ENCODE data around the gene THNSL1. TPM values are rescaled to one million over a fixed set of nuclear protein-coding genes. Genes with fewer than 3 reads are reported as not detected.

The THNSL1 gene
- polyA plus RNA-seq, 1 of the 3 experiments (the other 2 are of a cell fraction): 1.3 TPM

DNA sequence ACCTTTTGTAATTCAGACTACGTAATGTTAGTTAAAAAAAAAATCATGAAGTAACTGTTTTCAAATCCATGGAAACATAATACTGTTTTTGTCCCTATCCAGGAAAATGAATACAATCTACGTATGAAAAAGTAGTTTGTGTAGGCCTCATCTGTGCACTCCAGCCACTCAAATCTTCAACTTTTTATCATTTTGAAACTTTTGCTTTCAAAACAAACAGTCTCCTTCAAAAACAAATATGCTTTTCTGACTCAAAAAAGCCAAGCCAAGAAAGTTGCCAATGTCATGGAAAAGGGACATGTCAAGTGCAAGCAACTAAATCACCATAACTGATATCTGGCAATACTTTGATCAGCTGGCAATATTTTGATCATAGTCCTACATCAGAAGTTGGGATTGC is 13.1 kb downstream of the THNSL1 start:
- no peak overlapping the region for H3K27ac ChIP-seq (ENCODE audit: low read depth in 2 of 2, low read length in 1 of 2)
- peaks cover 0 to 7% of the 10 kb centered on the region in 2 experiments for H3K36me3 ChIP-seq (replicated peaks in 1 of 2; ENCODE audit: control insufficient read depth in 1 of 2, insufficient read depth in 2 of 2, low read length in 1 of 2)
- ChIA-PET POLR2A (no interaction called here), CTCF (interaction anchor here (1.2 kb wide), 1 partner anchor 12 kb away, joined by 3 read pairs; no protein-coding TSS in a partner anchor)
- no peaks in the 10 kb centered on the region for H4K20me1 ChIP-seq (ENCODE audit: insufficient read depth)
- WGBS (ENCODE audit: low lambda C conversion rate): 95% methylated on average over 2 of the region's 2 CpGs
- no peak overlapping the region for H3K9ac ChIP-seq
- no peak overlapping the region for H2AFZ ChIP-seq (ENCODE audit: low read depth)
- H3K9me3 ChIP-seq: no peaks in the 10 kb centered on the region
- no peaks in the 10 kb centered on the region for H3K4me1 ChIP-seq (ENCODE audit: control insufficient read depth in 1 of 2, insufficient read depth in 2 of 2, low read depth in 1 of 2, low read length in 1 of 2)
- TF ChIP-seq GATA2 (CRISPR knock-in tag; IDR thresholded peaks at IDR 0.05) (no peak), JUND (IDR thresholded peaks at IDR 0.05) (no peak), MXI1 (IDR thresholded peaks at IDR 0.05; ENCODE audit: low read depth, low read length) (no peak), GABPA (IDR thresholded peaks at IDR 0.05; ENCODE audit: low read depth) (no peak), NRF1 (IDR thresholded peaks at IDR 0.05; ENCODE audit: low read depth, low read length) (no peak), TEAD4 (IDR thresholded peaks at IDR 0.05; ENCODE audit: borderline replicate concordance, insufficient read depth) (no peak), FOXJ3 (CRISPR knock-in tag; IDR thresholded peaks at IDR 0.05) (no peak), ELF1 (IDR thresholded peaks at IDR 0.05) (no peak)
- TF ChIP-seq, protein P1, sequence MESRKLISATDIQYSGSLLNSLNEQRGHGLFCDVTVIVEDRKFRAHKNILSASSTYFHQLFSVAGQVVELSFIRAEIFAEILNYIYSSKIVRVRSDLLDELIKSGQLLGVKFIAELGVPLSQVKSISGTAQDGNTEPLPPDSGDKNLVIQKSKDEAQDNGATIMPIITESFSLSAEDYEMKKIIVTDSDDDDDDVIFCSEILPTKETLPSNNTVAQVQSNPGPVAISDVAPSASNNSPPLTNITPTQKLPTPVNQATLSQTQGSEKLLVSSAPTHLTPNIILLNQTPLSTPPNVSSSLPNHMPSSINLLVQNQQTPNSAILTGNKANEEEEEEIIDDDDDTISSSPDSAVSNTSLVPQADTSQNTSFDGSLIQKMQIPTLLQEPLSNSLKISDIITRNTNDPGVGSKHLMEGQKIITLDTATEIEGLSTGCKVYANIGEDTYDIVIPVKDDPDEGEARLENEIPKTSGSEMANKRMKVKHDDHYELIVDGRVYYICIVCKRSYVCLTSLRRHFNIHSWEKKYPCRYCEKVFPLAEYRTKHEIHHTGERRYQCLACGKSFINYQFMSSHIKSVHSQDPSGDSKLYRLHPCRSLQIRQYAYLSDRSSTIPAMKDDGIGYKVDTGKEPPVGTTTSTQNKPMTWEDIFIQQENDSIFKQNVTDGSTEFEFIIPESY (IDR thresholded peaks at IDR 0.05; ENCODE audit: borderline replicate concordance, low read depth): no peak
- TF ChIP-seq, protein P2, sequence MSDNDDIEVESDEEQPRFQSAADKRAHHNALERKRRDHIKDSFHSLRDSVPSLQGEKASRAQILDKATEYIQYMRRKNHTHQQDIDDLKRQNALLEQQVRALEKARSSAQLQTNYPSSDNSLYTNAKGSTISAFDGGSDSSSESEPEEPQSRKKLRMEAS (IDR thresholded peaks at IDR 0.05; ENCODE audit: low read depth): no peak
- H3K4me3 ChIP-seq (ENCODE audit: low read depth in 2 of 2, low read length in 1 of 2): no peak overlapping the region
- no peaks in the 10 kb centered on the region for H3K27me3 ChIP-seq (ENCODE audit: insufficient read depth)
- H3K79me2 ChIP-seq (ENCODE audit: insufficient read depth): no peaks in the 10 kb centered on the region
- no peak for DNase-seq
- H3F3A ChIP-seq (replicated peaks; ENCODE audit: insufficient read depth): no peaks in the 10 kb centered on the region
- no peaks in the 10 kb centered on the region for H3K9me2 ChIP-seq
- H3K4me2 ChIP-seq: no peak overlapping the region

DNA sequence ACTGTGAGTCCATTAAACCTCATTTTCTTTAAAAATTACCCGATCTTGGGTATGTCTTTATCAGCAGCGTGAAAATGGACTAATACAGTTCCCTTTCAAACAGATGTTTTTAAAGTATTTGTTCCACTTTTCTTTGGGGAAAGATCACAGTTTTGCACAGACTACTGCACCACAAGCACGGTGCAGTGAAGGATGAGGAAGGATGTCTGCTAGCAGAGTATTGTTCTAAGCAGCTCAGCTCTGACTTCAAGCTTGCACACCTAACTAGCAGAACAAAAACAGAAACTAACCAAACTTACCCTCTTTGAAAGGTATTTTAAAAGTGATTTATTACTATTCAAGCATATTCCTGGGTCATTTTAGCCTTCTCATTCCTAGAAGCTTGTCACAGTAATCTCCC is 20.0 kb downstream of the THNSL1 start:
- POLR2A ChIA-PET: no interaction called here
- no peak overlapping the region for H3K27ac ChIP-seq (ENCODE audit: low read depth in 2 of 2, low read length in 1 of 2)
- TF ChIP-seq RAD21 (IDR thresholded peaks at IDR 0.05; ENCODE audit: low read length) (no peak), JUND (IDR thresholded peaks at IDR 0.05) (no peak), ELF1 (IDR thresholded peaks at IDR 0.05) (no peak), RFX5 (IDR thresholded peaks at IDR 0.05; ENCODE audit: low read length) (no peak), TAF1 (IDR thresholded peaks at IDR 0.05; ENCODE audit: borderline replicate concordance, low read depth, low read length) (no peak), GABPA (IDR thresholded peaks at IDR 0.05; ENCODE audit: low read depth) (no peak), YY1 (IDR thresholded peaks at IDR 0.05; ENCODE audit: low read depth) (no peak), RXRA (IDR thresholded peaks at IDR 0.05; ENCODE audit: borderline replicate concordance, low read depth) (no peak), SMC3 (IDR thresholded peaks at IDR 0.05; ENCODE audit: low read depth, low read length) (no peak), TCF12 (IDR thresholded peaks at IDR 0.05) (no peak), CHD2 (IDR thresholded peaks at IDR 0.05; ENCODE audit: low read length, partially characterized antibody) (no peak), NRF1 (IDR thresholded peaks at IDR 0.05; ENCODE audit: low read depth, low read length) (no peak), RCOR1 (IDR thresholded peaks at IDR 0.05; ENCODE audit: low read length) (no peak), EZH2phosphoT487 (IDR thresholded peaks at IDR 0.05; ENCODE audit: borderline replicate concordance, low read depth) (no peak), FOXM1 (IDR thresholded peaks at IDR 0.05; ENCODE audit: low read depth) (no peak), SIN3A (IDR thresholded peaks at IDR 0.05; ENCODE audit: borderline replicate concordance, low read depth, low read length) (no peak)
- TF ChIP-seq, protein P3, sequence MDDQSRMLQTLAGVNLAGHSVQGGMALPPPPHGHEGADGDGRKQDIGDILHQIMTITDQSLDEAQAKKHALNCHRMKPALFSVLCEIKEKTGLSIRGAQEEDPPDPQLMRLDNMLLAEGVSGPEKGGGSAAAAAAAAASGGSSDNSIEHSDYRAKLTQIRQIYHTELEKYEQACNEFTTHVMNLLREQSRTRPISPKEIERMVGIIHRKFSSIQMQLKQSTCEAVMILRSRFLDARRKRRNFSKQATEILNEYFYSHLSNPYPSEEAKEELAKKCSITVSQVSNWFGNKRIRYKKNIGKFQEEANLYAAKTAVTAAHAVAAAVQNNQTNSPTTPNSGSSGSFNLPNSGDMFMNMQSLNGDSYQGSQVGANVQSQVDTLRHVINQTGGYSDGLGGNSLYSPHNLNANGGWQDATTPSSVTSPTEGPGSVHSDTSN (IDR thresholded peaks at IDR 0.05): no peak
- TF ChIP-seq, protein P1 (IDR thresholded peaks at IDR 0.05; ENCODE audit: borderline replicate concordance, low read depth): no peak
- TF ChIP-seq, protein P4, sequence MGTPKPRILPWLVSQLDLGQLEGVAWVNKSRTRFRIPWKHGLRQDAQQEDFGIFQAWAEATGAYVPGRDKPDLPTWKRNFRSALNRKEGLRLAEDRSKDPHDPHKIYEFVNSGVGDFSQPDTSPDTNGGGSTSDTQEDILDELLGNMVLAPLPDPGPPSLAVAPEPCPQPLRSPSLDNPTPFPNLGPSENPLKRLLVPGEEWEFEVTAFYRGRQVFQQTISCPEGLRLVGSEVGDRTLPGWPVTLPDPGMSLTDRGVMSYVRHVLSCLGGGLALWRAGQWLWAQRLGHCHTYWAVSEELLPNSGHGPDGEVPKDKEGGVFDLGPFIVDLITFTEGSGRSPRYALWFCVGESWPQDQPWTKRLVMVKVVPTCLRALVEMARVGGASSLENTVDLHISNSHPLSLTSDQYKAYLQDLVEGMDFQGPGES (IDR thresholded peaks at IDR 0.05; ENCODE audit: low read depth, low read length): no peak

More for the DNA sequence above, 20.0 kb downstream of the THNSL1 start:
- H3K36me3 ChIP-seq (replicated peaks in 1 of 2; ENCODE audit: control insufficient read depth in 1 of 2, insufficient read depth in 2 of 2, low read length in 1 of 2): no peaks in the 10 kb centered on the region
- no peaks in the 10 kb centered on the region for H3K9me3 ChIP-seq
- CTCF ChIA-PET: interaction anchor here (1.2 kb wide), 1 partner anchor 45 kb away, joined by 4 read pairs; no protein-coding TSS in a partner anchor
- no peaks in the 10 kb centered on the region for H3K27me3 ChIP-seq (ENCODE audit: insufficient read depth)
- no peaks in the 10 kb centered on the region for H3K9me2 ChIP-seq
- no peak overlapping the region for H3K4me3 ChIP-seq (ENCODE audit: low read depth in 2 of 2, low read length in 1 of 2)
- DNase-seq: no peak
- no peaks in the 10 kb centered on the region for H3K79me2 ChIP-seq (ENCODE audit: insufficient read depth)
- no peak overlapping the region for H3K4me2 ChIP-seq
- no peaks in the 10 kb centered on the region for H4K20me1 ChIP-seq (ENCODE audit: insufficient read depth)
- H2AFZ ChIP-seq (ENCODE audit: low read depth): no peak overlapping the region
- no peak overlapping the region for H3K9ac ChIP-seq
- H3F3A ChIP-seq (replicated peaks; ENCODE audit: insufficient read depth): no peaks in the 10 kb centered on the region
- WGBS (ENCODE audit: low lambda C conversion rate): 64% methylated on average over 3 of the region's 3 CpGs
- H3K4me1 ChIP-seq (ENCODE audit: control insufficient read depth in 1 of 2, insufficient read depth in 2 of 2, low read depth in 1 of 2, low read length in 1 of 2): no peaks in the 10 kb centered on the region

All from SK-N-SH (cell line).